ENCODE results near the gene TXNL4A.

Gene TXNL4A

GRCh38 chr18:79934311-79935097 is 53.9 kb downstream of the TXNL4A start:
- no peak for DNase-seq (ENCODE audit: low read depth)

GRCh38 chr18:79933765-79934164 is 54.6 kb downstream of the TXNL4A start:
- TF ChIP-seq CTCF (IDR thresholded peaks at IDR 0.05; ENCODE audit: low read depth, low read length, missing control alignments): no peak
- no peak for DNase-seq (ENCODE audit: low read depth)
- H3K4me3 ChIP-seq (ENCODE audit: low read depth, low read length): no peak overlapping the region

More at GRCh38 chr18:79934311-79935097, 53.9 kb downstream of the TXNL4A start:
- H3K4me3 ChIP-seq (ENCODE audit: low read depth, low read length): no peak overlapping the region
- no peak for TF ChIP-seq CTCF (IDR thresholded peaks at IDR 0.05; ENCODE audit: low read depth, low read length, missing control alignments)

- no peak for TF ChIP-seq CTCF (IDR thresholded peaks at IDR 0.05; ENCODE audit: low read depth, low read length, missing control alignments)
- H3K4me3 ChIP-seq (ENCODE audit: low read depth, low read length): no peak overlapping the region
- DNase-seq (ENCODE audit: low read depth): no peak
These were observed 55.5 kb downstream of the TXNL4A start for GRCh38 chr18:79932907-79933306.

GRCh38 chr18:79931475-79931874 is 56.9 kb downstream of the TXNL4A start:
- no peak overlapping the region for H3K4me3 ChIP-seq (ENCODE audit: low read depth, low read length)
- no peak for DNase-seq (ENCODE audit: low read depth)
- TF ChIP-seq CTCF (IDR thresholded peaks at IDR 0.05; ENCODE audit: low read depth, low read length, missing control alignments): no peak

- no peak for TF ChIP-seq CTCF (IDR thresholded peaks at IDR 0.05; ENCODE audit: low read depth, low read length, missing control alignments)
- H3K4me3 ChIP-seq (ENCODE audit: low read depth, low read length): no peak overlapping the region
These were observed 58.2 kb downstream of the TXNL4A start for GRCh38 chr18:79930020-79930642.

GRCh38 chr18:79928563-79928960 is 59.8 kb downstream of the TXNL4A start:
- TF ChIP-seq CTCF (IDR thresholded peaks at IDR 0.05; ENCODE audit: low read depth, low read length, missing control alignments): no peak
- no peak for DNase-seq (ENCODE audit: low read depth)
- no peak overlapping the region for H3K4me3 ChIP-seq (ENCODE audit: low read depth, low read length)

More at GRCh38 chr18:79930020-79930642, 58.2 kb downstream of the TXNL4A start:
- DNase-seq (ENCODE audit: low read depth): no peak
